ENCODE data around the gene RNF40. TPM values are rescaled to one million over a fixed set of nuclear protein-coding genes. Genes with fewer than 3 reads are reported as not detected.
"Not testable (repeated sequence)": the region's sequence is repeated elsewhere in the genome, so short reads cannot be mapped to it uniquely, and the experiment has no call there.

RNF40 gene
- total RNA-seq, 1 donor from 2014 or later: 64.5 TPM

DNA sequence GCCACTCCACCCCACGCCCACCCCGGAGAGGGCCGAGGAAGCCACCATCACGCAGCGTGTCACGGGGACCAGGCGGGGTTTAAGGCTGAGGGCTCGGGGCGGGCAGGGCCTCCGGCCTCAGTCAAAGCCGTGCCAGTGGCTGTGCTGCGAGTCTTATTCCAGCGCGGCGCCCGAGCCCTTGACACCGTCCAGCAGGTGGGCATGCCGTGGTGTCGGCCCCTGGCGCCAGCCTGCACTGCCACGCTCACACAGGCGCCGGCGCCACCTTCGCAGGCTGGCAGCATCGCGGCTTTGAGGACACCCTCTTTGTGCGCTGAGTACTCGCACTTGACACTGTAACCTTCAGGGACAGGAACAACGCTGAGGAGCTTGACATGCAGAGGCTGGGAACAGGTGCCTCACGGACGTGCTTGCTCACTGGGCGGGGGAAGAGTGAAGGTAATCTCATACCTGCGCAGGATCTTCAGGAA, 58.9 kb downstream of the RNF40 start:
- no peak for DNase-seq

DNA sequence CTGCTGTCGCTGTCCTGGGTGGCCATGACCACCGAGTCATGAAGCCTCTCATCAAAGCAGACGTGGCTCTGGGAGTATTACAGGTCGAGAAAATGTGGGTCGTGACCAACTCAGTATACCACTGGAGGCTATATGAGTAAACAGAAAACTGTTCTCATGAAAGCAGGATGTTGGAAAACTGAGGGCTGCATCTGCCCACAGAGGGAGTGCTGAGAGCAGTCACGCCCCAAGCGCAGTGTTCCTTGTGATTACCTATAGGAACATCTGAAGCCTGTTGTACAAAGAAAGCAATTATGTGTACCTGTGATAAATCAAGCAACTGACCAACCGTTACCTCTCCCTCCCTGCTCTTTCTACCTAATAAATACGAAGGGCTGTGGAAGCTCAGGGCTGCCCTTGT, 59.3 kb downstream of the RNF40 start:
- not testable (repeated sequence) for DNase-seq

DNA sequence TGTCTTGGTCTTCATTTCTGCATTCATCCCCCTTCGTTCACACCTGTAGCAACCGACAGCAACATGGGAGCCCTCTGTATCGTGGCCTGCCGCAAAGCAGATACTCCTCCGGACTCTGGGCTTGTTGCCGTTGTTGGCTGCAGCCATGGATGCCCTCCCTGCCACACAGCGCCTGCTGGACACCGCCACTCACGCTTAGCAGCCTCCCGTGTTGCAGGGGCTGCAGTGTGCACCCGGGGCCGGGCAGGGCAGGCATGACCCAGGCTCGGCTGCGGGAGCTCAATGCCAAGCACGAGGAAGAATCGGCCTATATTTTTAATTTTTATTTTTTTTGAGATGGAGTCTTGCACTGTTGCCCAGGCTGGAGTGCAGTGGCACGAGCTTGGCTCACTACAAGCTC, 59.8 kb downstream of the RNF40 start:
- DNase-seq: no peak

Other genes with a start within 250 kb of the RNF40 start
- 18.6 and 21.3 TPM in 2 replicates for gene ZNF768, start 235.8 kb upstream of the RNF40 start, total RNA-seq
- gene ZNF747, start 227.5 kb upstream of the RNF40 start, total RNA-seq: 8.7 and 9.3 TPM in 2 replicates
- gene ZNF764, start 203.9 kb upstream of the RNF40 start, total RNA-seq: 4.4 and 4.8 TPM in 2 replicates
- 10.6 and 10.9 TPM in 2 replicates for gene ZNF688, start 190.6 kb upstream of the RNF40 start, total RNA-seq
- gene ZNF785, start 176.6 kb upstream of the RNF40 start, total RNA-seq: 8.1 and 11.9 TPM in 2 replicates
- 5.8 and 6.0 TPM in 2 replicates for gene ZNF689, start 151.9 kb upstream of the RNF40 start, total RNA-seq
- gene PRR14, start 111.4 kb upstream of the RNF40 start, total RNA-seq: 8.0 and 14.4 TPM in 2 replicates
- gene FBRS, start 103.9 kb upstream of the RNF40 start, total RNA-seq: 20.6 and 20.7 TPM in 2 replicates
- gene SRCAP, start 63.2 kb upstream of the RNF40 start, total RNA-seq: 44.1 and 69.1 TPM in 2 replicates
- gene PHKG2, start 13.9 kb upstream of the RNF40 start, total RNA-seq: 20.1 and 21.4 TPM in 2 replicates
- gene CFAP119, start 260 bp upstream of the RNF40 start, total RNA-seq: 0.93 and 1.2 TPM in 2 replicates
- gene ZNF629, start 24.9 kb downstream of the RNF40 start, total RNA-seq: 6.1 and 8.4 TPM in 2 replicates
- 40.0 and 58.0 TPM in 2 replicates for gene BCL7C, start 131.8 kb downstream of the RNF40 start, total RNA-seq
- 0.17 and 0.70 TPM in 2 replicates for gene CTF1, start 134.3 kb downstream of the RNF40 start, total RNA-seq
- 21.8 and 26.7 TPM in 2 replicates for gene FBXL19, start 161.2 kb downstream of the RNF40 start, total RNA-seq
- gene ORAI3, start 186.7 kb downstream of the RNF40 start, total RNA-seq: 40.2 and 42.4 TPM in 2 replicates
- 2.6 and 5.3 TPM in 2 replicates for gene SETD1A, start 195.4 kb downstream of the RNF40 start, total RNA-seq
- gene HSD3B7, start 222.9 kb downstream of the RNF40 start, total RNA-seq: 21.0 and 26.4 TPM in 2 replicates
- 0.51 and 0.70 TPM in 2 replicates for gene STX1B, start 248.3 kb downstream of the RNF40 start, total RNA-seq

Data from dermis blood vessel endothelial cell (primary cell).